GM10266 (cell line): ENCODE results near the gene VAV2.

Experiments
- DNase-seq: peaks from one replicate; pipeline ENCODE4 v3.0.0; 2012; ENCODE audit errors: extremely low spot score
- TF ChIP-seq, protein P1 (sequence below): IDR thresholded peaks from 2 replicates; pipeline ENCODE4 v1.5.1; 2012; ENCODE audit warnings: mild to moderate bottlenecking, low read depth; ENCODE audit not compliant: control insufficient read depth, insufficient read depth; ENCODE audit errors: missing control alignments

VAV2 gene

GRCh38 chr9:133957328-133957727 lies 34.8 kb downstream of the VAV2 start:
- TF ChIP-seq, protein P1, sequence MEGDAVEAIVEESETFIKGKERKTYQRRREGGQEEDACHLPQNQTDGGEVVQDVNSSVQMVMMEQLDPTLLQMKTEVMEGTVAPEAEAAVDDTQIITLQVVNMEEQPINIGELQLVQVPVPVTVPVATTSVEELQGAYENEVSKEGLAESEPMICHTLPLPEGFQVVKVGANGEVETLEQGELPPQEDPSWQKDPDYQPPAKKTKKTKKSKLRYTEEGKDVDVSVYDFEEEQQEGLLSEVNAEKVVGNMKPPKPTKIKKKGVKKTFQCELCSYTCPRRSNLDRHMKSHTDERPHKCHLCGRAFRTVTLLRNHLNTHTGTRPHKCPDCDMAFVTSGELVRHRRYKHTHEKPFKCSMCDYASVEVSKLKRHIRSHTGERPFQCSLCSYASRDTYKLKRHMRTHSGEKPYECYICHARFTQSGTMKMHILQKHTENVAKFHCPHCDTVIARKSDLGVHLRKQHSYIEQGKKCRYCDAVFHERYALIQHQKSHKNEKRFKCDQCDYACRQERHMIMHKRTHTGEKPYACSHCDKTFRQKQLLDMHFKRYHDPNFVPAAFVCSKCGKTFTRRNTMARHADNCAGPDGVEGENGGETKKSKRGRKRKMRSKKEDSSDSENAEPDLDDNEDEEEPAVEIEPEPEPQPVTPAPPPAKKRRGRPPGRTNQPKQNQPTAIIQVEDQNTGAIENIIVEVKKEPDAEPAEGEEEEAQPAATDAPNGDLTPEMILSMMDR = no peak
- DNase-seq = no peak

DNA sequence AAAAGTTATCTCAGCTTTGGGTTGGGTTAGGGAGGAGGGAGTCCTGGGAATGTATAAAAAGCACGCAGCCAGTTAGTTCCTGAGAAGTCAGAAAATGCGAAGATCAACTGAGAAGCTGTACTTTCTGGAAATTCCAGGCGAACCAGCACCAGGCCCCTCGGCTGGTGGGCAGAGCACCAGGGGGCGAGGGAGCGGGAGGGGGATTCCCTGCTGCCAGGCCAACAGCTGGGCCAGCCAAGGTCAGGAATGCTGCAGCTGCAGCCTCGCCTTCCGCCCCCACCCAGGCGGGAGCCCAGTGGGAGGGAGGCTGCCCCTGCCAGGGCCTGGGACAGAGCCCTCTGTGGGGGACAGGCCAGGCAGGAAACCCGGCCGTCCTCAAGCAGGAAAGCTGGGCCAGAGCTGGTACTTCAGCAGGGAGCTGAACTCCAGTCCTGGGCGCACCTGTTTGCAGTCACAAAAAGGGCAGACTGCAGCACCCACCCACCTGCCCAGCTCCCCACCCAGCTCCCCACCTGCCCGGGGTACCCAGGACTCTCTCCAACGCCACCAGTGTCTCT lies 35.5 kb downstream of the VAV2 start:
- TF ChIP-seq, protein P1 = no peak
- DNase-seq = no peak

DNA sequence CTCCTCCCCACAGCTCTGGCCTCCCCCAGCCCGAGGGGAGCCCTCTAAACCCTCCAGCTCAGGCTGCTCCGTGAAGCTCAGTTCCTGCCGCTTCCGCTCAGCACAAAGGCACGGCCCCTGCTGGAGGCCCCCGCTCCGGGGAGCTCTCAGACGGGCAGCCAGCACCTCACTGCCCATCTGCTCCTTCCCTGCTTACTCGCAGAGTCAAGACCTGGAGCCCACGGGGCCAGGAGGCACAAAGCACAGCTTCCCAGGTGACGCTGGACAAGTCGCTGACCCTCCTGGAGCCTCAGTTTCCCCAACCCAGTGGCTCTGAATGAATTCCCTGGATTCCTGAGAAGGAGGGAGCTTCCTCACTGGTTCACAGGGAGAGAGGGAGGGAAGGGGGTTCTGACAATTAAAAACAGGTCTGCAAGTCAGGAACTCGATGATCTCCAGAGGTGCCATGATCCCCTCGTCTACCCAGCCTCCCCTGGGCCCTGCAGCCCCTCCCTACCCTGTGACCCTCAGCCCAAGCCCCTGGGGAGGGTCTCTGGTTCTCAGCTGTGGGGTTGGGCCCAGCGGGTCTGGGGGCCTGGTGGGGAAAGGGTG lies 36.2 kb downstream of the VAV2 start:
- DNase-seq = peak; percentile 72
- TF ChIP-seq, protein P1 = peak; percentile 30

GRCh38 chr9:133954862-133955529 lies 37.1 kb downstream of the VAV2 start:
- TF ChIP-seq, protein P1 = no peak
- no peak for DNase-seq

DNA sequence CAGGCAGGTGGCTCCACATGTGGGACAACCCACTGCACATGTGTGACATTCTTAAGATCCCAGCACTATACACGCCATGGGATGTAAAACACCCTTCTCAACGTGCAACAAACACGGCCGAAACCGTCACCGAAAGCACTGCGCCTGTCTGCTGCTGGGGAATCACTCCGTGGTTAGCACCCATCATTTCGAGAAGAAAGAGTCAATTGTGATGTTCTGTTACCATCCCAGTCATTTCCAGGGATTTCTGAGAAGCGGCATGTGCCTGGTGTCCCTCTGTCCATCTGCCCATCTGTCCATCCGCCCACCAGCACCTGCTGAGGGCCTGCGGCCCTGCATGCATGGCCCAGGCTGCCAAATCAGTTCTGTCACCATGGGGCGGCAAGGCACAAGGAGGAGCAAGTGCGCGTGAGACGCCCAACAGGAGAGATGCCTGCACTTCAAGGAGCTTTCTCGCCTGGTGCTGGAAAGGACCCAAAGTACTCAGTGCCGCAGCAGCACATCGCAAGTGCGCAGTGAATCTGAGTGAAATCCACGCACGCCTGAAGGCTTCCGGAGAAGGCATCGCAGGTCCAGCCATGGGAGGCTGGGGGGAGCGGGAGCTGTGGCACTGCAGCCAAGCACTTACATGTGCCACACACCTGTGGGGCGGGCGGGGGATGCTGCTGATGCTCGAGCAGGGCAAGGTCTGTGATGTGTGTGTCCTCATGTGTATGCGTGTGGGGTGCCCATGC lies 38.0 kb downstream of the VAV2 start:
- peak; percentile 57 for DNase-seq

DNA sequence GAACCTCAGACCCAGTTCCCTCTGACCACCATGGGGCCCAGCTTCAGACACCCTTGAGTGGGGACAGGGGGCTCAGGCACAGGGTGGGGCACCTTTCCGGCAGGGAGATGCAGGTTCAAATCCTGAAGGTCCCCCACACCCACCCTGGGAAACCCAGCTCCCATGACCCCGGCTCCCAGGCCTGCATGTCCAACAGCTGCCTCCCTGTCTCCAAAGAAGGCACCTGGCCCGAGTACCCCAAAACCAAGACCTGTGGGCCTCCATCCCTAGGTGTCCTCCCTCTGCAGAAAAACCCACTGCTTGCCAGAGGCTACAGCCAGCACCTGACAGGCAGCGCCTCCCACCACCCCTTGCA lies 38.5 kb downstream of the VAV2 start:
- DNase-seq = no peak
- TF ChIP-seq, protein P1 = no peak

More for the DNA sequence above, 38.0 kb downstream of the VAV2 start:
- TF ChIP-seq, protein P1 = no peak
